ENCODE results near the gene CABCOCO1.
"Not testable (repeated sequence)": the region's sequence is repeated elsewhere in the genome, so short reads cannot be mapped to it uniquely, and the experiment has no call there.

Gene CABCOCO1

GRCh38 chr10:61643316-61643751 is 19.4 kb upstream of the CABCOCO1 start:
- peak; percentile 68 to 80 for DNase-seq

GRCh38 chr10:61653699-61654098 is 9.0 kb upstream of the CABCOCO1 start:
- DNase-seq, result no peak

GRCh38 chr10:61655335-61655851 is 7.3 kb upstream of the CABCOCO1 start:
- no peak for DNase-seq

GRCh38 chr10:61663466-61663865 is 737 bp downstream of the CABCOCO1 start:
- no peak for DNase-seq

- DNase-seq, result no peak
Observed at GRCh38 chr10:61664985-61665384, 2.3 kb downstream of the CABCOCO1 start.

GRCh38 chr10:61669161-61669725 is 6.5 kb downstream of the CABCOCO1 start:
- no peak for DNase-seq

GRCh38 chr10:61669849-61670248 is 7.1 kb downstream of the CABCOCO1 start:
- no peak for DNase-seq

- no peak for DNase-seq
Observed at GRCh38 chr10:61673360-61673759, 10.6 kb downstream of the CABCOCO1 start.

- no peak for DNase-seq
Observed at GRCh38 chr10:61682323-61682722, 19.6 kb downstream of the CABCOCO1 start.

- no peak for DNase-seq
Observed at GRCh38 chr10:61683319-61683718, 20.6 kb downstream of the CABCOCO1 start.

- DNase-seq, result no peak
Observed at GRCh38 chr10:61684894-61685507, 22.3 kb downstream of the CABCOCO1 start.

- no peak for DNase-seq
Observed at GRCh38 chr10:61688551-61689308, 26.0 kb downstream of the CABCOCO1 start.

- DNase-seq, result not testable (repeated sequence)
Observed at GRCh38 chr10:61691667-61692066, 28.9 kb downstream of the CABCOCO1 start.

GRCh38 chr10:61692447-61693010 is 29.8 kb downstream of the CABCOCO1 start:
- DNase-seq, result no peak

- no peak for DNase-seq
Observed at GRCh38 chr10:61698968-61699655, 36.4 kb downstream of the CABCOCO1 start.

GRCh38 chr10:61701055-61701705 is 38.5 kb downstream of the CABCOCO1 start:
- DNase-seq, result no peak

- DNase-seq, result no peak
Observed at GRCh38 chr10:61701706-61702105, 39.0 kb downstream of the CABCOCO1 start.

- no peak for DNase-seq
Observed at GRCh38 chr10:61702584-61702983, 39.9 kb downstream of the CABCOCO1 start.

- no peak for DNase-seq
Observed at GRCh38 chr10:61705022-61705613, 42.4 kb downstream of the CABCOCO1 start.

- no peak for DNase-seq
Observed at GRCh38 chr10:61708846-61709245, 46.1 kb downstream of the CABCOCO1 start.

- not testable (repeated sequence) for DNase-seq
Observed at GRCh38 chr10:61712105-61712504, 49.4 kb downstream of the CABCOCO1 start.

GRCh38 chr10:61719475-61719874 is 56.7 kb downstream of the CABCOCO1 start:
- not testable (repeated sequence) for DNase-seq
